GM23248 (cell line): Measurements from ENCODE around the gene ANTXR2.

Experiments
- EZH2 ChIP-seq: fragments of 200-600 bp; sonication (generic); IDR thresholded peaks from 2 replicates; pipeline ENCODE4 v1.6.1; 2018; ENCODE audit warnings: antibody characterized with exemption, mild to moderate bottlenecking; ENCODE audit not compliant: insufficient read depth, poor library complexity, severe bottlenecking
- EZH2phosphoT487 ChIP-seq: fragments of 200-600 bp; sonication (generic); IDR thresholded peaks from 2 replicates; pipeline ENCODE4 v1.6.1; 2018; ENCODE audit warnings: antibody characterized with exemption, moderate library complexity, mild to moderate bottlenecking, low read depth; ENCODE audit not compliant: insufficient read depth

DNA sequence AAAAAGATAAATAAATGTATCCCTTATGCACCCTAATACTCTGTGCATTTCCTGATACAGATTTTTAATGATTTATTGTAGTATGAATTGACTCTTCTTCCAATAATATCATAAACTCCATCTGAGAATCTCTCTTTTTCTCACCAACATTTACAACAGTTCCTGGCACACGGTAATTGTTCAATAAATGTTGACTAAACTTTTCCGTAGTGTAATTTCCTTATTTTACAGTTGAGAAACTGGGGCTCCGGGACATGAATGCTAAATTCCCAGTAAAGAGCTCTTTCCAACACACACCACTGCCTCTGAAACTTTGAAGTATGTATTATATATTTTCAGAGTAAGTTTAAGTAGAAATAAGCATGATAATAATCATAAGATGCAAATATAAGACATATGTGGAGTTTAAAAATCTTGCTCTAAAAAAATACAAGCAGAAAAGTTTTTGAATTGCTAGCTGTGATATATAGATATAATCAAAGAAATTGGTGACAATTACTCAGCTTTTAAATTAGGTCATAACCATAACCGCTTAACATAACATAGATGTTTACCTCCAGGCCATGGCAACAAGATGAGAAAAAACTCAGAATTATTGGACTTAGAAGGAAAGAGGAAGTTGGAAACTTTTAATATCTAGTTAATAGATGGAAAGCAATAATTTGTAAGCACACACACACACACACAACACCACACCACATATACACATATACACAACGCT, 28.2 kb upstream of the ANTXR2 start:
- no peak for TF ChIP-seq EZH2
- TF ChIP-seq EZH2phosphoT487, result no peak
